NCI-H1048 (cell line): ENCODE measurements around the gene CX3CR1.
"Not testable (repeated sequence)": the region's sequence is repeated elsewhere in the genome, so short reads cannot be mapped to it uniquely, and the experiment has no call there.

Experiments used
- DNase-seq: peaks from one replicate; lab custom pipeline; 2025; lab: John Stamatoyannopoulos, UW

The CX3CR1 gene

GRCh38 chr3:39264053-39264452 lies 15.8 kb downstream of the CX3CR1 start:
- no peak for DNase-seq

- DNase-seq: no peak
These were observed 16.3 kb downstream of the CX3CR1 start for GRCh38 chr3:39263576-39263975.

GRCh38 chr3:39262846-39263245 lies 17.0 kb downstream of the CX3CR1 start:
- DNase-seq: no peak

- no peak for DNase-seq
These were observed 18.1 kb downstream of the CX3CR1 start for GRCh38 chr3:39261726-39262125.

- no peak for DNase-seq
These were observed 18.9 kb downstream of the CX3CR1 start for GRCh38 chr3:39260957-39261356.

GRCh38 chr3:39260318-39260717 lies 19.5 kb downstream of the CX3CR1 start:
- DNase-seq: no peak

- no peak for DNase-seq
These were observed 24.1 kb downstream of the CX3CR1 start for GRCh38 chr3:39255503-39256325.

GRCh38 chr3:39254806-39255449 lies 24.9 kb downstream of the CX3CR1 start:
- DNase-seq: no peak

- DNase-seq: no peak
These were observed 28.3 kb downstream of the CX3CR1 start for GRCh38 chr3:39251576-39251975.

GRCh38 chr3:39250116-39250747 lies 29.6 kb downstream of the CX3CR1 start:
- no peak for DNase-seq

GRCh38 chr3:39249453-39250115 lies 30.3 kb downstream of the CX3CR1 start:
- no peak for DNase-seq

GRCh38 chr3:39241561-39241960 lies 38.3 kb downstream of the CX3CR1 start:
- no peak for DNase-seq

GRCh38 chr3:39237027-39237426 lies 42.8 kb downstream of the CX3CR1 start:
- DNase-seq: no peak

GRCh38 chr3:39234651-39235050 lies 45.2 kb downstream of the CX3CR1 start:
- no peak for DNase-seq

GRCh38 chr3:39232859-39233258 lies 47.0 kb downstream of the CX3CR1 start:
- DNase-seq: no peak

GRCh38 chr3:39230453-39230852 lies 49.4 kb downstream of the CX3CR1 start:
- DNase-seq: no peak

- DNase-seq: no peak
These were observed 51.3 kb downstream of the CX3CR1 start for GRCh38 chr3:39228496-39228895.

- DNase-seq: not testable (repeated sequence)
These were observed 52.2 kb downstream of the CX3CR1 start for GRCh38 chr3:39227596-39227995.

- no peak for DNase-seq
These were observed 53.6 kb downstream of the CX3CR1 start for GRCh38 chr3:39226106-39226741.

- no peak for DNase-seq
These were observed 55.5 kb downstream of the CX3CR1 start for GRCh38 chr3:39224288-39224687.

GRCh38 chr3:39222939-39223338 lies 56.9 kb downstream of the CX3CR1 start:
- DNase-seq: no peak

- no peak for DNase-seq
These were observed 57.4 kb downstream of the CX3CR1 start for GRCh38 chr3:39222462-39222861.
